ENCODE measurements around the gene CRB1. TPM values are rescaled to one million over a fixed set of nuclear protein-coding genes. Genes with fewer than 3 reads are reported as not detected.
"Not testable (repeated sequence)": the region's sequence is repeated elsewhere in the genome, so short reads cannot be mapped to it uniquely, and the experiment has no call there.

Gene CRB1
- total RNA-seq, 1 donor from 2014 or later, result not detected

DNA sequence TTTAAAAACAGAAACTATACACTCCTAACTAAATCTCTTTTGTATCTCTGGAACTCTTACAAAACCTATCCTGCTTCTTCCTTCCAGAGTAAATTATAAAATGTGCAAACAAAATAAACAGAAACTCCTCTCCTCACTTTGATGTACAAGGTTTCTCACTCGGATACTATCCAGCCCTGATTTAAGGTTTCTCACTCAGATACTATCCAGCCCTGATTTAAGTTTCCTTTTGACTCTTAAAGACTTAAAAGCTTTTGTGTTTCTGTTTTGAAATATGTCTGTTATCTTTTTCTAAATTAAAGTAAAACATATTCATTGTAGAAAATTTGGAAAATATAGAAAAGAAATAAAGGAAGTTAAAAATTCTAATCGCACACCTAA is 132.5 kb downstream of the CRB1 start:
- Mint-ChIP-seq H3K9me3 (ENCODE audit: unreplicated experiment) (no peaks in the 10 kb centered on the region), H3K27me3 (ENCODE audit: low read depth, unreplicated experiment) (no peaks in the 10 kb centered on the region), H3K36me3 (ENCODE audit: low read depth, unreplicated experiment) (no peaks in the 10 kb centered on the region), H3K4me3 (ENCODE audit: unreplicated experiment) (no peak overlapping the region), H3K4me1 (ENCODE audit: low read depth, unreplicated experiment) (no peaks in the 10 kb centered on the region), H3K27ac (ENCODE audit: unreplicated experiment) (no peak overlapping the region)
- Histone ChIP-seq H3K79me2 (ENCODE audit: insufficient read depth, low read length) (no peaks in the 10 kb centered on the region), H3K4me2 (ENCODE audit: low read length) (no peak overlapping the region), H3K9ac (ENCODE audit: low read length) (no peak overlapping the region), H3K4me3 (ENCODE audit: insufficient read depth, low read depth, low read length) (no peak overlapping the region), H2AFZ (ENCODE audit: low read depth, low read length) (no peak overlapping the region), H3K36me3 (ENCODE audit: insufficient read depth, low read length) (no peaks in the 10 kb centered on the region), H3K9me3 (ENCODE audit: insufficient read depth, low read depth, low read length) (no peaks in the 10 kb centered on the region), H3K27ac (ENCODE audit: low read depth, low read length) (no peak overlapping the region), H3K27me3 (ENCODE audit: insufficient read depth, low read length) (no peaks in the 10 kb centered on the region), H4K20me1 (ENCODE audit: insufficient read depth, low read length) (no peaks in the 10 kb centered on the region), H3K4me1 (ENCODE audit: insufficient read depth, low read length) (no peaks in the 10 kb centered on the region)
- TF ChIP-seq EZH2 (IDR thresholded peaks at IDR 0.05; ENCODE audit: insufficient read depth, low read length), result no peak
- no peak for TF ChIP-seq CTCF (IDR thresholded peaks at IDR 0.05; ENCODE audit: insufficient read depth, low read depth, low read length)
- FAIRE-seq, result no peak
- DNase-seq (ENCODE audit: low read depth), result no peak

GRCh38 chr1:197402189-197402588 is 134.1 kb downstream of the CRB1 start:
- no peaks in the 10 kb centered on the region for H3K4me1 ChIP-seq (ENCODE audit: insufficient read depth, low read length)
- TF ChIP-seq EZH2 (IDR thresholded peaks at IDR 0.05; ENCODE audit: insufficient read depth, low read length) (no peak), CTCF (IDR thresholded peaks at IDR 0.05; ENCODE audit: insufficient read depth, low read depth, low read length) (no peak)

DNA sequence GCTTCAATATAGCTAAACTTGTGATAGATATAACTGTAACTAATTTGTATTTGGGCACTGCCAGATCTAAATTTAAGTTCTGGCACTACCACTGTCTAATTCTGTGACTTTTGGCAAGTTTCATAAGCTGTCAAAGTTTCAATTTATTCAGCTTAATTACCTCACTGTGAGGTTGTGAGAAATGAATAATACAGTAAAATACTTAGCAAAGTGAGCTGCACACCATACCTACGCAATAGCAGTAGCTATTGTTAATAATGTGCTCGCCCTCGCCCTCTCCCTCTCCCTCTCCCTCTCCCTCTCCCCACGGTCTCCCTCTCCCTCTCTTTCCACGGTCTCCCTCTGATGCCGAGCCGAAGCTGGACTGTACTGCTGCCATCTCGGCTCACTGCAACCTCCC is 136.7 kb downstream of the CRB1 start:
- not testable (repeated sequence) for H3K36me3 ChIP-seq (ENCODE audit: insufficient read depth, low read length); H2AFZ ChIP-seq (ENCODE audit: low read depth, low read length); H4K20me1 ChIP-seq (ENCODE audit: insufficient read depth, low read length); H3K4me2 ChIP-seq (ENCODE audit: low read length); H3K4me1 Mint-ChIP-seq (ENCODE audit: low read depth, unreplicated experiment); H3K9me3 Mint-ChIP-seq (ENCODE audit: unreplicated experiment); H3K4me1 ChIP-seq (ENCODE audit: insufficient read depth, low read length); H3K27me3 ChIP-seq (ENCODE audit: insufficient read depth, low read length); H3K27ac ChIP-seq (ENCODE audit: low read depth, low read length); H3K4me3 ChIP-seq (ENCODE audit: insufficient read depth, low read depth, low read length); H3K36me3 Mint-ChIP-seq (ENCODE audit: low read depth, unreplicated experiment); H3K9ac ChIP-seq (ENCODE audit: low read length); H3K79me2 ChIP-seq (ENCODE audit: insufficient read depth, low read length); DNase-seq (ENCODE audit: low read depth); H3K4me3 Mint-ChIP-seq (ENCODE audit: unreplicated experiment); FAIRE-seq; H3K9me3 ChIP-seq (ENCODE audit: insufficient read depth, low read depth, low read length); H3K27me3 Mint-ChIP-seq (ENCODE audit: low read depth, unreplicated experiment); H3K27ac Mint-ChIP-seq (ENCODE audit: unreplicated experiment)

More at GRCh38 chr1:197402189-197402588, 134.1 kb downstream of the CRB1 start:
- Histone ChIP-seq H2AFZ (ENCODE audit: low read depth, low read length) (no peak overlapping the region), H3K9me3 (ENCODE audit: insufficient read depth, low read depth, low read length) (no peaks in the 10 kb centered on the region), H3K27me3 (ENCODE audit: insufficient read depth, low read length) (no peaks in the 10 kb centered on the region), H3K4me3 (ENCODE audit: insufficient read depth, low read depth, low read length) (no peak overlapping the region), H3K79me2 (ENCODE audit: insufficient read depth, low read length) (no peaks in the 10 kb centered on the region), H3K9ac (ENCODE audit: low read length) (no peak overlapping the region), H3K27ac (ENCODE audit: low read depth, low read length) (no peak overlapping the region), H3K36me3 (ENCODE audit: insufficient read depth, low read length) (no peaks in the 10 kb centered on the region), H3K4me2 (ENCODE audit: low read length) (no peak overlapping the region), H4K20me1 (ENCODE audit: insufficient read depth, low read length) (no peaks in the 10 kb centered on the region)
- H3K27me3 Mint-ChIP-seq (ENCODE audit: low read depth, unreplicated experiment), result no peaks in the 10 kb centered on the region
- no peak overlapping the region for H3K4me3 Mint-ChIP-seq (ENCODE audit: unreplicated experiment)
- FAIRE-seq, result no peak
- H3K36me3 Mint-ChIP-seq (ENCODE audit: low read depth, unreplicated experiment), result no peaks in the 10 kb centered on the region
- H3K27ac Mint-ChIP-seq (ENCODE audit: unreplicated experiment), result no peak overlapping the region
- DNase-seq (ENCODE audit: low read depth), result no peak
- no peaks in the 10 kb centered on the region for H3K4me1 Mint-ChIP-seq (ENCODE audit: low read depth, unreplicated experiment)
- H3K9me3 Mint-ChIP-seq (ENCODE audit: unreplicated experiment), result no peaks in the 10 kb centered on the region

DNA sequence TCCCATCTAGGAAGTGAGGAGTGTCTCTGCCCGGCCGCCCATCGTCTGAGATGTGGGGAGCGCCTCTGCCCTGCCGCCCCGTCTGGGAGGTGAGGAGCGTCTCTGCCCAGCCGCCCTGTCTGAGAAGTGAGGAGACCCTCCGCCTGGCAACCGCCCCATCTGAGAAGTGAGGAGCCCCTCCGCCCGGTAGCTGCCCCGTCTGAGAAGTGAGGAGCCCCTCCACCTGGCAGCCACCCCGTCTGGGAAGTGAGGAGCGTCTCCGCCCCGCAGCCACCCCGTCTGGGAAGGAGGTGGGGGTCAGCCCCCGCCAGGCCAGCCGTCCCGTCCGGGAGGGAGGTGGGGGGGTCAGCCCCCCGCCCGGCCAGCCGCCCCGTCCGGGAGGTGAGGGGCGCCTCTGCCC is 137.6 kb downstream of the CRB1 start:
- not testable (repeated sequence) for H3K9me3 Mint-ChIP-seq (ENCODE audit: unreplicated experiment); H2AFZ ChIP-seq (ENCODE audit: low read depth, low read length); H3K9me3 ChIP-seq (ENCODE audit: insufficient read depth, low read depth, low read length); H3K4me1 Mint-ChIP-seq (ENCODE audit: low read depth, unreplicated experiment); H3K27ac Mint-ChIP-seq (ENCODE audit: unreplicated experiment); H3K79me2 ChIP-seq (ENCODE audit: insufficient read depth, low read length); H4K20me1 ChIP-seq (ENCODE audit: insufficient read depth, low read length); H3K36me3 Mint-ChIP-seq (ENCODE audit: low read depth, unreplicated experiment); DNase-seq (ENCODE audit: low read depth); FAIRE-seq; H3K27me3 Mint-ChIP-seq (ENCODE audit: low read depth, unreplicated experiment); H3K4me3 Mint-ChIP-seq (ENCODE audit: unreplicated experiment); H3K9ac ChIP-seq (ENCODE audit: low read length); H3K36me3 ChIP-seq (ENCODE audit: insufficient read depth, low read length); H3K4me1 ChIP-seq (ENCODE audit: insufficient read depth, low read length); H3K4me2 ChIP-seq (ENCODE audit: low read length); H3K4me3 ChIP-seq (ENCODE audit: insufficient read depth, low read depth, low read length); H3K27me3 ChIP-seq (ENCODE audit: insufficient read depth, low read length); H3K27ac ChIP-seq (ENCODE audit: low read depth, low read length)

All from astrocyte (in vitro differentiated cells and primary cell).